Central memory CD8-positive, alpha-beta T cell (primary cell): ENCODE results near the gene CDC25B.
A peak's percentile ranks its signal among the peaks of the same experiment; 100 is the strongest.

Experiments
- ATAC-seq: fragments of 150-1000 bp; cut with Tn5 transposase; replicated peaks from 2 replicates; pipeline ENCODE4 v1.10.0; 2022; ENCODE audit warnings: mild to moderate bottlenecking, moderate FRiP score, moderate number of reproducible peaks; ENCODE audit not compliant: poor library complexity, severe bottlenecking; ENCODE audit errors: extremely low read depth
- DNase-seq, 2 donors: peaks; one replicate each; pipeline ENCODE4 v3.0.0; 2021; ENCODE audit warnings: low spot score in 2 of 2
- H3K27ac Mint-ChIP-seq: one replicate; pipeline ENCODE4 v1.8.0; 2022; ENCODE audit warnings: low read depth, mild to moderate bottlenecking, moderate library complexity, mixed read lengths
- H3K27me3 Mint-ChIP-seq: one replicate; pipeline ENCODE4 v1.8.0; 2022; ENCODE audit warnings: mixed read lengths
- H3K36me3 Mint-ChIP-seq: one replicate; pipeline ENCODE4 v1.8.0; 2022; ENCODE audit warnings: mild to moderate bottlenecking, moderate library complexity, mixed read lengths; ENCODE audit not compliant: insufficient read depth
- H3K4me1 Mint-ChIP-seq: one replicate; pipeline ENCODE4 v1.8.0; 2022; ENCODE audit warnings: mixed read lengths
- H3K4me3 Mint-ChIP-seq: one replicate; pipeline ENCODE4 v1.8.0; 2022; ENCODE audit warnings: mild to moderate bottlenecking, moderate library complexity, mixed read lengths
- H3K9me3 Mint-ChIP-seq: one replicate; pipeline ENCODE4 v1.8.0; 2022; ENCODE audit warnings: mixed read lengths

Gene CDC25B

DNA sequence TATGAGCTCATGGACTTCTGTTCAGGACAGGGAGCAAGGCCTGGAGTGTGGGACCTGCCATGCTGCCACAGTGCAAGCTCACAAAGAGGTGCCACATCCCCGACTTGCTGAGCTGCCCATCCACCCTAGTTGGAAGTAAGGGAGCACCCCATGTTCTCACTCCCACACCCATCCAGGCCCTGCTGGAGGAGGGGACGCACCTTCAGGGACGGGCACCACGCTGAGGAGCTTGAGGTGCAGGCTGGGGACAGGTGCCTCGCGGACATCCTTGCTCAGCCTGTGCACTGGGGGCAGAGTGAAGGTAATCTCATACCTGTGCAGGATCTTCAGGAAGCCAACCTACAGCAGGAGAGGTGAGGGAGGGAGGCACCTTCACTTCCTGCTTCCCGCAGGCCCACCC is 40.8 kb upstream of the CDC25B start:
- Mint-ChIP-seq H3K9me3 (no peaks in the 10 kb centered on the region), H3K27ac (no peak overlapping the region), H3K27me3 (no peaks in the 10 kb centered on the region), H3K4me3 (no peak overlapping the region), H3K4me1 (peaks cover 9% of the 10 kb centered on the region), H3K36me3 (no peaks in the 10 kb centered on the region)
- no peak for ATAC-seq
- no peak for DNase-seq

GRCh38 chr20:3755814-3756480 is 40.2 kb upstream of the CDC25B start:
- DNase-seq (no peak), ATAC-seq (no peak)
- Mint-ChIP-seq H3K36me3 (no peaks in the 10 kb centered on the region), H3K27me3 (no peaks in the 10 kb centered on the region), H3K4me1 (peaks cover 9% of the 10 kb centered on the region), H3K4me3 (no peak overlapping the region), H3K9me3 (no peaks in the 10 kb centered on the region), H3K27ac (no peak overlapping the region)

GRCh38 chr20:3757268-3757667 is 38.8 kb upstream of the CDC25B start:
- DNase-seq (no peak), ATAC-seq (no peak)
- Mint-ChIP-seq H3K27me3 (no peaks in the 10 kb centered on the region), H3K9me3 (no peaks in the 10 kb centered on the region), H3K36me3 (peaks cover 2% of the 10 kb centered on the region), H3K4me3 (no peak overlapping the region), H3K27ac (no peak overlapping the region), H3K4me1 (peaks cover 5% of the 10 kb centered on the region)

DNA sequence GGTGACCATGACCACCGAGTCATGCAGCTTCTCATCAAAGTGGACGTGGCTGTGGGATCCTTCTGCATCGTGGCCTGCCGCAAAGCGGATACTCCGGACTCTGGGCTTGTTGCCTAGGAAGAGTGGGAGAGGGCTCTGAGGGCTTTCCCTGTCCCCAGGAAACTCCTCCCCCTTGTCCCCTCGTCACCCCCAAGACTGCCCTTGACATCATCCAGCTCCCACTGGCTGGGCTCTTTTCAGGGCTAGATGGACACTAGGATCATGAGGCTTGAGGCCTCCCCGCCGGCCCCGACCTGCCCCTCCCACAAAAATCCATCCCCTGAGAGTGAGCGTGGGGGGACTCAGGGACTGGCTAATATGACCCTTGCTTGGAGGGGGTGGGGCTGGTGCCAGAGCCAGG is 37.5 kb upstream of the CDC25B start:
- no peak for ATAC-seq
- no peaks in the 10 kb centered on the region for H3K4me1 Mint-ChIP-seq
- no peaks in the 10 kb centered on the region for H3K9me3 Mint-ChIP-seq
- no peak overlapping the region for H3K4me3 Mint-ChIP-seq
- no peaks in the 10 kb centered on the region for H3K27me3 Mint-ChIP-seq
- peaks cover 4% of the 10 kb centered on the region for H3K36me3 Mint-ChIP-seq
- DNase-seq, result no peak
- no peak overlapping the region for H3K27ac Mint-ChIP-seq

GRCh38 chr20:3759316-3759823 is 36.7 kb upstream of the CDC25B start:
- Mint-ChIP-seq H3K4me3 (no peak overlapping the region), H3K27ac (no peak overlapping the region), H3K4me1 (no peaks in the 10 kb centered on the region), H3K36me3 (peaks cover 4% of the 10 kb centered on the region), H3K9me3 (no peaks in the 10 kb centered on the region), H3K27me3 (no peaks in the 10 kb centered on the region)
- ATAC-seq (no peak), DNase-seq (no peak)

DNA sequence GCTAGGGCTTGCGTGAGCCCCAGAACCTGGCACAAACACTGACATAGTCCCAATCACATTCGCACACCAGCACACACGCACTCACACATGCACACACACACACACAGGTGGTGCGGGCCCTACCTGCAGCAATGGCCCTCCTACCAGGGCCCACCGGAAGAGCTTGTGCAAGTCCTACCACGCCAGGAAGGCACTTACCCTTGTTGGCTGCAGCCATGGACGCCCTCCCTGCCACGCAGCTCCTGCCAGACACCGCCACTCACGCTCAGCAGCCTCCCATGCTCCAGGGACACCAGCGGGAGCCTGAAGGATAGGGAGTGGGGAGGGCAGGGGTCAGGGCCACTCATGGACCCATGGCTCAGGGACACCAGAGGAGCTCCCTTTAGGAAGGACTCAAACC is 36.2 kb upstream of the CDC25B start:
- Mint-ChIP-seq H3K9me3 (no peaks in the 10 kb centered on the region), H3K27me3 (no peaks in the 10 kb centered on the region), H3K4me3 (no peak overlapping the region), H3K27ac (no peak overlapping the region), H3K36me3 (peaks cover 4% of the 10 kb centered on the region), H3K4me1 (no peaks in the 10 kb centered on the region)
- DNase-seq (no peak), ATAC-seq (no peak)

DNA sequence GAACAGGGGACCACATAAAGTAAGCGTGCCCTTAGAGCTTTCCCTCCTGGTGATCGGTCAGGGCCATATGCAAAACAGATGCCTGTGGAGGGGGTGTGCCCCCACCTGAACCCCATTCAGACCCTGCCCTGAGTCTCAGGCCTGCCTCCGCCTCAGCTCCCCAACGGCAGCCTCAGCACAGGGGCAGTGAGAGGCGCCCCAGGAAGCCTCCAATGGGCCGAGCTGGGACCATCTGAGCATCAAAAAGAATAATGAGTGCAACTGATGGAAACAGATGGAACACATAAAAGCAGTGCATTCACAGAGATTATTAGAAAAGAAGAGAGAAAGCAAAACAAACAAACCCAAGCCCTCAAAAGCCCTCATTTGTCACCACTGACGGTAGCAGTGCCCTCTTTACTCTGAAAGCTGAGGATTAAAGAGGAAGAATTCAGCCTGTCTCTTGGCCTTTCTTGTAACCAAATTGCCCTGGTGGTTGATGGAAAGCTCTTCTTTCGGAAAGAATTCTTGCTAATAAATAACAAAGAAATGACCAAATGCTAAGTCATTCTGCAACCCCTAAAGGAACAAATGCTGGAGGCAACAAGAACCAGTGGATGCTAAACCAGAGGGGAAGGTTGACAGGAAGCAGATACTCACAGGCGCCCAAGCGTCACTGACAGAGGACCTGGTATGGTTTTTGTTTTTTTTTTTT is 35.3 kb upstream of the CDC25B start:
- no peak for DNase-seq
- Mint-ChIP-seq H3K27ac (no peak overlapping the region), H3K9me3 (no peaks in the 10 kb centered on the region), H3K36me3 (peaks cover 4% of the 10 kb centered on the region), H3K4me3 (no peak overlapping the region), H3K27me3 (no peaks in the 10 kb centered on the region), H3K4me1 (peaks cover 6% of the 10 kb centered on the region)
- no peak for ATAC-seq

DNA sequence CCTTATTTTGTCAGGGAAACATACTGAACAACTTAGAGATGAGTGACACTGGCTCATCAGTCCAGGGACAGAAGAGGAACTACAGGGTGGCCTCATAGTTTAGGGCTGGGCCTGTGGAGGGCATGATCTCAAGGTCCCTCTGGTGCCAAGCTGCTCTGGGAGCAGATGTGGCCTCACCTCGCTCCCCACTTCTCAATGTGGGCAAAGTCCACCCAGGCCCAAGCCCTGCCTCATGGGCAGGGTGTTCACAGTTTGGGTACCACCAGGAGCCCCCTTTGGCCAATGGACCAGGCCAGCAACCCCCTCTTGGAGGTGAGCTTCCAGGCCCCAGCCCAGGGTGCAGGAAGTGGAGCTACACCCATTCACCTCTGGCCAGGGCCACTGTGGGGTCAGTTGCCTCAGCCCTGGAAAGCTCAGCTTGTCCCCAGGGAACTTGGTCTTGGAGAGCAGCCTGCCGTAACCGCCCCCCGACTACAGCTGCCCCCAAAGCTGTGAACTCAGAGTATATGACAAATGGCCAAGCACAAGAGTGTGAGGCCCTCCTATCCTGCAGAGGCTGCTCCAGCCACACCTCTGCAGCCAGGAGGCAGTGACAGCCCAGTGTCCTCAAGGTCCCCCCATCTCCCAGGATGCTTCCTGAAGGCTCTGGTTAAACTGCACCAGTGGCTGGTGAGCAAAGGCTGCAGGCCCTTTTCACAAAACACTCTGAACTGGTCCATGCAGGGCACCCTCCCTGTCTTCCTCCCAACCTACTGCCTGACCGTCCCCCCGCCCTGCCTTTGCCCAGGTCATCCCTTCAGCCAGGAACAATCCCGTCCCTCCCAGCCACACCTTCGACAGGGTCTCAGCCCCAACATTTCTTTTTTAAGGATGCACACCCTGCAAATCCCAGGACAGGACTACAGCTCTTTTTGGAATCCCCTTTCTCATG is 32.2 kb upstream of the CDC25B start:
- no peaks in the 10 kb centered on the region for H3K9me3 Mint-ChIP-seq
- no peaks in the 10 kb centered on the region for H3K27me3 Mint-ChIP-seq
- no peak overlapping the region for H3K27ac Mint-ChIP-seq
- peaks cover 26% of the 10 kb centered on the region for H3K4me1 Mint-ChIP-seq
- H3K36me3 Mint-ChIP-seq, result peaks cover 15% of the 10 kb centered on the region
- no peak overlapping the region for H3K4me3 Mint-ChIP-seq
- ATAC-seq (no peak), DNase-seq (no peak)

DNA sequence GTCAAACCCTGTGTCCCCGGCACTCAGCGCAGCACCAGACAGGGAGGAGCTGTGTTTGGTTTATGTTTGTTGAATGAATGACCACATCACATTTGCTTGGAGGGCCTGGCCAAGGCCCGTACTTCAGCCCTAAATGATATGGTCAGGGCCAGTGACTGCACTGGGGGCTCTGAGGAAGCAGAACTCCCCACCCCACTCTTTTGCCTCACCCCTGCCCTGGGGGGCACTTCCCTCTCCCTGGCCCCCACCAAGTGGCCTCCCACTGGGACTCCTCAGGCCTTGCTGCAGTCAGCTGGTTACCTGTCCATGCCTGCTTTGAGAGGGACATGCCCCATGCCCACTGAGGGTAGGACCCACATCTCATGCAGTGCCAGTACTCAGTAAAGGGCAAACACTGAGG is 31.5 kb upstream of the CDC25B start:
- Mint-ChIP-seq H3K27ac (no peak overlapping the region), H3K4me1 (peaks cover 30% of the 10 kb centered on the region), H3K9me3 (no peaks in the 10 kb centered on the region), H3K4me3 (no peak overlapping the region), H3K27me3 (no peaks in the 10 kb centered on the region), H3K36me3 (peaks cover 17% of the 10 kb centered on the region)
- ATAC-seq, result no peak
- DNase-seq, result no peak

DNA sequence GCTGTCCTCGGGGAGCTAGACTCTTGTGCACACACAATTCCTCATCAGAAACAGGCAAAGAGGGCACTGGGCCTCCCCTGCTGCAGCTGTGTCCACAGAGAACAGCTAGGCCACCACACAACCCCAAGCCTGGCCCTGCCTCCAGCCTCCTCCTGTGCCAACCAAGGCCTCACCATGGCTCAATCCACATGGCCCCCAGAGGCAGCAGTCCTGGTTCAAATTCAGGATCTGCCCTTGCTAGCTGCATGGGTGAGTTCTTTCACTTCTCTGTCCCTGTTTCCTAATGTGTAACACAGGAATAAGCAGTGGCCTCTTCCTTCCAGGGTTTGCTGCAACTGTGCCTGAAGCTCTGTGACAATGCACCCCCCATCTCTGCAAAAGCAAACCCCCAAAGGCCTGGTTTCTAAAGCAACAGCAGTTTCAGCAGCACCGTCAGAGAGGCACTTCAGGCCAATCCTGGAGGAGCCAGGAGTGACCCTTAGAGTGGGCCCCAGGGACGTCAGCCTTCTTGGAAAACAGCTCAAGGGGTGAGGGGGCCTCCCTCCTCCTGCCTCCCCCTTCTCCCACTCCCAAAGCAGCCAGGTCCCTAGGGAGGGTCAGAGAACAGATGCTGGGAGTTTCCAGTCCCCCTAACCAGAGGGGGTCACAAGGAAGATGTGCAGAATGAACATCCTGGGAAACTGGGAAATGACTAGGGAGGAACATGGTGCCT is 30.8 kb upstream of the CDC25B start:
- no peak overlapping the region for H3K27ac Mint-ChIP-seq
- no peak for DNase-seq
- H3K4me1 Mint-ChIP-seq, result peaks cover 30% of the 10 kb centered on the region
- H3K4me3 Mint-ChIP-seq, result peak overlapping the region; percentile 76
- ATAC-seq, result no peak
- H3K9me3 Mint-ChIP-seq, result no peaks in the 10 kb centered on the region
- no peaks in the 10 kb centered on the region for H3K27me3 Mint-ChIP-seq
- H3K36me3 Mint-ChIP-seq, result peaks cover 17% of the 10 kb centered on the region

GRCh38 chr20:3766422-3767109 is 29.5 kb upstream of the CDC25B start:
- peaks cover 30% of the 10 kb centered on the region for H3K4me1 Mint-ChIP-seq
- H3K36me3 Mint-ChIP-seq, result peaks cover 17% of the 10 kb centered on the region
- peak overlapping the region; percentile 76 for H3K4me3 Mint-ChIP-seq
- H3K27me3 Mint-ChIP-seq, result no peaks in the 10 kb centered on the region
- H3K27ac Mint-ChIP-seq, result peak overlapping the region; percentile 74
- DNase-seq (no peak), ATAC-seq (no peak)
- no peaks in the 10 kb centered on the region for H3K9me3 Mint-ChIP-seq

GRCh38 chr20:3767110-3767426 is 29.0 kb upstream of the CDC25B start:
- Mint-ChIP-seq H3K9me3 (no peaks in the 10 kb centered on the region), H3K27ac (peak overlapping the region; percentile 74), H3K36me3 (peaks cover 15% of the 10 kb centered on the region), H3K4me1 (peaks cover 30% of the 10 kb centered on the region), H3K27me3 (no peaks in the 10 kb centered on the region), H3K4me3 (peak overlapping the region; percentile 76)
- ATAC-seq (no peak), DNase-seq (no peak)
